IMR-90 (cell line): ENCODE data around the gene WWC1.

Source experiments
- CTCF ChIP-seq: conservative IDR thresholded peaks from 2 replicates; pipeline ENCODE4 v1.5.1; 2012; ENCODE audit warnings: mild to moderate bottlenecking, low read depth, low read length, improper control_type of control experiment
- ELK1 ChIP-seq: fragments of 150-350 bp; IDR thresholded peaks from 2 replicates; pipeline ENCODE4 v1.6.1; 2016; ENCODE audit warnings: low read depth, mild to moderate bottlenecking, low read length, moderate library complexity, borderline replicate concordance
- MAZ ChIP-seq: IDR thresholded peaks from 2 replicates; pipeline ENCODE4 v1.6.1; 2012; ENCODE audit warnings: low read depth, mild to moderate bottlenecking, low read length, improper control_type of control experiment, moderate library complexity, borderline replicate concordance
- POLR2A ChIP-seq: IDR thresholded peaks from 2 replicates; pipeline ENCODE4 v1.6.1; 2012; ENCODE audit warnings: mild to moderate bottlenecking, low read depth, low read length
- RAD21 ChIP-seq: IDR thresholded peaks from 2 replicates; pipeline ENCODE4 v1.6.1; 2012; ENCODE audit warnings: low read length, improper control_type of control experiment
- SMC3 ChIP-seq: fragments of 150-350 bp; IDR thresholded peaks from 2 replicates; pipeline ENCODE4 v1.6.1; 2016; ENCODE audit warnings: low read depth, mild to moderate bottlenecking, antibody characterized with exemption, low read length, moderate library complexity

GRCh38 chr5:168417731-168418429, 126.4 kb downstream of the WWC1 start:
- TF ChIP-seq MAZ (no peak), CTCF (no peak), ELK1 (no peak), POLR2A (no peak), RAD21 (no peak), SMC3 (no peak)
